ENCODE results near the gene VASP. TPM values are rescaled to one million over a fixed set of nuclear protein-coding genes. Genes with fewer than 3 reads are reported as not detected.

Gene VASP
- total RNA-seq, 1 experiment from 2014 or later = 144 TPM

DNA sequence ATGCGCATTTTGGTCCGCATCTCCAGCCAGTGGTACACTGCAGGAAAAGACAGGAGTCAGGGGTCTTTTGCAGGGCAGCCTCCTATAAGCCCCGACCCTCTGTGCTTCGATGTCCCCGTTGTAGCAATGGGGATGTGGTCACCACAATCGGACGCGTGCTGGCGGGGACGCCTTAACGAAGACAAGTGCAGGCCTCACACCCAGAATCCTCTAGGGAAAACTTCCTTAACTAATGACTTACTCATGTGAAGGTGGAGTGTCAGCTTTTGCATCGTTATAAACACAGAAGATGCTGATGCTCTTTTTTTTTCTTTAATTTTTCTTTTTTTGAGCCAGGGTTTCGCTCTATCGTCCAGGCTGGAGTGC, 22.1 kb downstream of the VASP start:
- Mint-ChIP-seq H3K9me3 (peaks cover 15% of the 10 kb centered on the region), H3K27ac (no peak overlapping the region), H3K4me1 (peaks cover 17% of the 10 kb centered on the region), H3K4me3 (peak overlapping the region; percentile 84), H3K27me3 (ENCODE audit: low read depth) (peaks cover 35% of the 10 kb centered on the region), H3K36me3 (peaks cover 25% of the 10 kb centered on the region)
- no peak for TF ChIP-seq SOX15 (CRISPR knock-in tag; IDR thresholded peaks at IDR 0.05)
- no peak for TF ChIP-seq GABPB1 (CRISPR knock-in tag; IDR thresholded peaks at IDR 0.05)
- no peak for TF ChIP-seq ZNF671 (CRISPR knock-in tag; IDR thresholded peaks at IDR 0.05)
- TF ChIP-seq, protein P1, sequence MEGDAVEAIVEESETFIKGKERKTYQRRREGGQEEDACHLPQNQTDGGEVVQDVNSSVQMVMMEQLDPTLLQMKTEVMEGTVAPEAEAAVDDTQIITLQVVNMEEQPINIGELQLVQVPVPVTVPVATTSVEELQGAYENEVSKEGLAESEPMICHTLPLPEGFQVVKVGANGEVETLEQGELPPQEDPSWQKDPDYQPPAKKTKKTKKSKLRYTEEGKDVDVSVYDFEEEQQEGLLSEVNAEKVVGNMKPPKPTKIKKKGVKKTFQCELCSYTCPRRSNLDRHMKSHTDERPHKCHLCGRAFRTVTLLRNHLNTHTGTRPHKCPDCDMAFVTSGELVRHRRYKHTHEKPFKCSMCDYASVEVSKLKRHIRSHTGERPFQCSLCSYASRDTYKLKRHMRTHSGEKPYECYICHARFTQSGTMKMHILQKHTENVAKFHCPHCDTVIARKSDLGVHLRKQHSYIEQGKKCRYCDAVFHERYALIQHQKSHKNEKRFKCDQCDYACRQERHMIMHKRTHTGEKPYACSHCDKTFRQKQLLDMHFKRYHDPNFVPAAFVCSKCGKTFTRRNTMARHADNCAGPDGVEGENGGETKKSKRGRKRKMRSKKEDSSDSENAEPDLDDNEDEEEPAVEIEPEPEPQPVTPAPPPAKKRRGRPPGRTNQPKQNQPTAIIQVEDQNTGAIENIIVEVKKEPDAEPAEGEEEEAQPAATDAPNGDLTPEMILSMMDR (IDR thresholded peaks at IDR 0.05) = no peak
- TF ChIP-seq, protein P2, sequence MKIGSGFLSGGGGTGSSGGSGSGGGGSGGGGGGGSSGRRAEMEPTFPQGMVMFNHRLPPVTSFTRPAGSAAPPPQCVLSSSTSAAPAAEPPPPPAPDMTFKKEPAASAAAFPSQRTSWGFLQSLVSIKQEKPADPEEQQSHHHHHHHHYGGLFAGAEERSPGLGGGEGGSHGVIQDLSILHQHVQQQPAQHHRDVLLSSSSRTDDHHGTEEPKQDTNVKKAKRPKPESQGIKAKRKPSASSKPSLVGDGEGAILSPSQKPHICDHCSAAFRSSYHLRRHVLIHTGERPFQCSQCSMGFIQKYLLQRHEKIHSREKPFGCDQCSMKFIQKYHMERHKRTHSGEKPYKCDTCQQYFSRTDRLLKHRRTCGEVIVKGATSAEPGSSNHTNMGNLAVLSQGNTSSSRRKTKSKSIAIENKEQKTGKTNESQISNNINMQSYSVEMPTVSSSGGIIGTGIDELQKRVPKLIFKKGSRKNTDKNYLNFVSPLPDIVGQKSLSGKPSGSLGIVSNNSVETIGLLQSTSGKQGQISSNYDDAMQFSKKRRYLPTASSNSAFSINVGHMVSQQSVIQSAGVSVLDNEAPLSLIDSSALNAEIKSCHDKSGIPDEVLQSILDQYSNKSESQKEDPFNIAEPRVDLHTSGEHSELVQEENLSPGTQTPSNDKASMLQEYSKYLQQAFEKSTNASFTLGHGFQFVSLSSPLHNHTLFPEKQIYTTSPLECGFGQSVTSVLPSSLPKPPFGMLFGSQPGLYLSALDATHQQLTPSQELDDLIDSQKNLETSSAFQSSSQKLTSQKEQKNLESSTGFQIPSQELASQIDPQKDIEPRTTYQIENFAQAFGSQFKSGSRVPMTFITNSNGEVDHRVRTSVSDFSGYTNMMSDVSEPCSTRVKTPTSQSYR (CRISPR knock-in tag; IDR thresholded peaks at IDR 0.05) = no peak
- DNase-seq (ENCODE audit: low spot score) (no peak), ATAC-seq (no peak)
- CTCF ChIA-PET = interaction anchor here (0.6 to 8.8 kb wide), 15 partner anchors 9 to 288 kb away, joined by 3 to 92 read pairs (median 5); partner anchors contain the start of gene PPM1N
- POLR2A ChIA-PET = interaction anchor here (0.5 to 1.4 kb wide), 7 partner anchors 21 to 1096 kb away, joined by 3 to 5 read pairs (median 3); no protein-coding TSS in a partner anchor

DNA sequence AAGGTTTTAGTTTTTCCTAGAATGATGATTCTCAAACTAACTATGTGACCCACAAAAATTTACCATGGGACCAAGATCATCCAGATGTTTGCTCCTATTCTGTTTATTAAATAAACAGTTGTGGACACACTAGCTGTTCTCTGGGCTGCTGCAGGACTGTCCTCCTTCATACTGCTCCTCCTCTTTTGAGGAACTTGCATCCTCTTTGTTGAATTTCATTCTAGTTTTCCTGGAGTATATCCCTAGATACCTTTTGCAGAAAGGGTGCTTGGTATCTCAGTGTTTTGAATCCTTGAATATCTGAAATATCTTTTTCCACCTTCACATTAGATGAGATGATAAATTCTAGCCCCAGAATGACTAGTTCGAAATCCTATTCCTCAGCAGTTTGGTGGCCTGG, 24.1 kb downstream of the VASP start:
- H3K4me1 Mint-ChIP-seq = peaks cover 14% of the 10 kb centered on the region
- H3K4me3 Mint-ChIP-seq = no peak overlapping the region
- peaks cover 35% of the 10 kb centered on the region for H3K27me3 Mint-ChIP-seq (ENCODE audit: low read depth)
- POLR2A ChIA-PET = no interaction called here
- CTCF ChIA-PET = interaction anchor here (0.6 to 8.8 kb wide), 3 partner anchors 16 to 238 kb away, joined by 5 to 92 read pairs (median 5); partner anchors contain the start of gene SIX5
- peaks cover 10% of the 10 kb centered on the region for H3K36me3 Mint-ChIP-seq
- peaks cover 15% of the 10 kb centered on the region for H3K9me3 Mint-ChIP-seq
- TF ChIP-seq CBFB (CRISPR knock-in tag; IDR thresholded peaks at IDR 0.05; ENCODE audit: low read depth) = no peak
- TF ChIP-seq HMGA2 (CRISPR knock-in tag; IDR thresholded peaks at IDR 0.05) = no peak
- TF ChIP-seq GABPB1 (CRISPR knock-in tag; IDR thresholded peaks at IDR 0.05) = no peak
- no peak for TF ChIP-seq ZBTB21 (CRISPR knock-in tag; IDR thresholded peaks at IDR 0.05; ENCODE audit: borderline replicate concordance)
- no peak for TF ChIP-seq NFYB (CRISPR knock-in tag; conservative IDR thresholded peaks at IDR 0.05; ENCODE audit: low read depth)
- no peak for TF ChIP-seq NR3C1 (CRISPR knock-in tag; conservative IDR thresholded peaks at IDR 0.05; ENCODE audit: low read depth)
- TF ChIP-seq GTF2I (CRISPR knock-in tag; conservative IDR thresholded peaks at IDR 0.05) = no peak
- no peak for ATAC-seq
- H3K27ac Mint-ChIP-seq = no peak overlapping the region
- no peak for DNase-seq (ENCODE audit: low spot score)

DNA sequence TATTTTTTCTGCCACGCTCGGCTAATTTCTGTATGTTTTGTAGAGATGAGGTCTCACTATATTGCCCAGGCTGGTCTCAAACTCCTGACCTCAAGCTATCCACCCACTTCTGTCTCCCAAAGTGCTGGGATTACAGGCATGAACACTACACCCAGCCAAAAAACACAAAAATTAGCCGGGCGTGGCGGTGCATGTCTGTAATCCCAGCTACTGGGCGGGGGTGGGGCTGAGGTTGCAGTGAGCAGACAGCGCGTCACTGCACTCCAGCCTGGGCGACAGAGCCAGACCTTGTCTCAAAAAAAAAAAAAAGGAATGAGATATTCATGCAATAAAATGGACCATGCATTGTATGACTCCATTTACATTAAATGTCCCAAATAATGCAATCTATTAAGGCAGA, 32.2 kb downstream of the VASP start:
- ChIA-PET POLR2A (interaction anchor here (0.6 kb wide), 1 partner anchor 107 kb away, joined by 3 read pairs; no protein-coding TSS in a partner anchor), CTCF (interaction anchor here (1.0 kb wide), 1 partner anchor 19 kb away, joined by 4 read pairs; no protein-coding TSS in a partner anchor)
- no peak overlapping the region for H3K4me3 Mint-ChIP-seq
- H3K36me3 Mint-ChIP-seq = no peaks in the 10 kb centered on the region
- H3K27ac Mint-ChIP-seq = no peak overlapping the region
- TF ChIP-seq GRHL2 (CRISPR knock-in tag; IDR thresholded peaks at IDR 0.05; ENCODE audit: insufficient replicate concordance, severe bottlenecking) = no peak
- TF ChIP-seq, protein P3, sequence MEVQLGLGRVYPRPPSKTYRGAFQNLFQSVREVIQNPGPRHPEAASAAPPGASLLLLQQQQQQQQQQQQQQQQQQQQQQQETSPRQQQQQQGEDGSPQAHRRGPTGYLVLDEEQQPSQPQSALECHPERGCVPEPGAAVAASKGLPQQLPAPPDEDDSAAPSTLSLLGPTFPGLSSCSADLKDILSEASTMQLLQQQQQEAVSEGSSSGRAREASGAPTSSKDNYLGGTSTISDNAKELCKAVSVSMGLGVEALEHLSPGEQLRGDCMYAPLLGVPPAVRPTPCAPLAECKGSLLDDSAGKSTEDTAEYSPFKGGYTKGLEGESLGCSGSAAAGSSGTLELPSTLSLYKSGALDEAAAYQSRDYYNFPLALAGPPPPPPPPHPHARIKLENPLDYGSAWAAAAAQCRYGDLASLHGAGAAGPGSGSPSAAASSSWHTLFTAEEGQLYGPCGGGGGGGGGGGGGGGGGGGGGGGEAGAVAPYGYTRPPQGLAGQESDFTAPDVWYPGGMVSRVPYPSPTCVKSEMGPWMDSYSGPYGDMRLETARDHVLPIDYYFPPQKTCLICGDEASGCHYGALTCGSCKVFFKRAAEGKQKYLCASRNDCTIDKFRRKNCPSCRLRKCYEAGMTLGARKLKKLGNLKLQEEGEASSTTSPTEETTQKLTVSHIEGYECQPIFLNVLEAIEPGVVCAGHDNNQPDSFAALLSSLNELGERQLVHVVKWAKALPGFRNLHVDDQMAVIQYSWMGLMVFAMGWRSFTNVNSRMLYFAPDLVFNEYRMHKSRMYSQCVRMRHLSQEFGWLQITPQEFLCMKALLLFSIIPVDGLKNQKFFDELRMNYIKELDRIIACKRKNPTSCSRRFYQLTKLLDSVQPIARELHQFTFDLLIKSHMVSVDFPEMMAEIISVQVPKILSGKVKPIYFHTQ (CRISPR knock-in tag; IDR thresholded peaks at IDR 0.05) = no peak
- no peaks in the 10 kb centered on the region for H3K4me1 Mint-ChIP-seq
- ATAC-seq (no peak), DNase-seq (ENCODE audit: low spot score) (no peak)
- H3K9me3 Mint-ChIP-seq = peaks cover 4% of the 10 kb centered on the region
- peaks cover 10% of the 10 kb centered on the region for H3K27me3 Mint-ChIP-seq (ENCODE audit: low read depth)

Measured in WTC11 (cell line).